DOHH2 (cell line): Measurements from ENCODE around the gene RAPGEF5.
"Not testable (repeated sequence)": the region's sequence is repeated elsewhere in the genome, so short reads cannot be mapped to it uniquely, and the experiment has no call there.

Experiments
- H3F3A ChIP-seq: fragments of 200-600 bp; sonication (generic), shearing (Covaris generic); 2 replicates; pipeline ENCODE4 v1.6.0; 2016; ENCODE audit warnings: antibody characterized with exemption, mild to moderate bottlenecking; ENCODE audit not compliant: control insufficient read depth, insufficient read depth
- H3K27ac ChIP-seq: fragments of 200-600 bp; sonication (generic); 2 replicates; pipeline ENCODE4 v1.5.1; 2014; ENCODE audit warnings: low read depth, mild to moderate bottlenecking, low read length, moderate library complexity
- H3K27me3 ChIP-seq: fragments of 200-600 bp; sonication (generic); 2 replicates; pipeline ENCODE4 v1.6.1; 2014; ENCODE audit warnings: mild to moderate bottlenecking, low read length, mixed read lengths; ENCODE audit not compliant: control insufficient read depth
- H3K36me3 ChIP-seq: fragments of 200-600 bp; sonication (generic); 2 replicates; pipeline ENCODE4 v1.6.1; 2014; ENCODE audit warnings: mild to moderate bottlenecking, low read length, moderate library complexity, mixed read lengths; ENCODE audit not compliant: control insufficient read depth
- H3K4me1 ChIP-seq: fragments of 200-600 bp; sonication (generic); 2 replicates; pipeline ENCODE4 v1.6.1; 2014; ENCODE audit warnings: mild to moderate bottlenecking, low read length, mixed read lengths; ENCODE audit not compliant: control insufficient read depth
- H3K4me2 ChIP-seq: fragments of 200-600 bp; sonication (generic); 2 replicates; pipeline ENCODE4 v1.6.0; 2014; ENCODE audit warnings: mild to moderate bottlenecking, low read length, moderate library complexity
- H3K4me3 ChIP-seq: fragments of 200-600 bp; sonication (generic); 2 replicates; pipeline ENCODE4 v1.5.1; 2014; ENCODE audit warnings: mild to moderate bottlenecking, low read length, mixed read lengths
- H3K79me2 ChIP-seq: fragments of 200-600 bp; sonication (generic); 2 replicates; pipeline ENCODE4 v1.6.1; 2014; ENCODE audit warnings: mild to moderate bottlenecking, low read length, mixed read lengths; ENCODE audit not compliant: control insufficient read depth
- H3K9me2 ChIP-seq: fragments of 200-600 bp; sonication (generic); replicated peaks from 2 replicates; pipeline ENCODE4 v1.6.1; 2014; ENCODE audit warnings: mild to moderate bottlenecking, low read length, mixed read lengths; ENCODE audit not compliant: control insufficient read depth
- H3K9me3 ChIP-seq: fragments of 200-600 bp; sonication (generic); 2 replicates; pipeline ENCODE4 v1.6.1; 2014; ENCODE audit warnings: antibody characterized with exemption, low read length, mixed read lengths; ENCODE audit not compliant: control insufficient read depth, insufficient read depth
- H4K20me1 ChIP-seq: fragments of 200-600 bp; sonication (generic); 2 replicates; pipeline ENCODE4 v1.6.0; 2014; ENCODE audit warnings: low read depth, mild to moderate bottlenecking, antibody characterized with exemption, low read length, moderate library complexity; ENCODE audit not compliant: control insufficient read depth, insufficient read depth
- EZH2phosphoT487 ChIP-seq: fragments of 200-600 bp; sonication (generic); IDR thresholded peaks from 2 replicates; pipeline ENCODE4 v1.6.1; 2017; ENCODE audit warnings: borderline replicate concordance, mild to moderate bottlenecking, antibody characterized with exemption, low read length, moderate library complexity, mixed read lengths
- TF ChIP-seq, protein P1 (sequence below): fragments of 200-600 bp; sonication (generic); IDR thresholded peaks from one replicate; pipeline ENCODE4 v1.5.1; 2014; ENCODE audit warnings: antibody characterized with exemption, mild to moderate bottlenecking, low read depth, low read length; ENCODE audit not compliant: poor library complexity, severe bottlenecking

Gene RAPGEF5

GRCh38 chr7:22083704-22084240 lies 273.2 kb downstream of the RAPGEF5 start:
- no peaks in the 10 kb centered on the region for H3K36me3 ChIP-seq
- peaks cover 5% of the 10 kb centered on the region; the same call in 1 of the 2 replicates for H3K9me3 ChIP-seq
- no peak overlapping the region for H3K27ac ChIP-seq
- peaks cover 41% of the 10 kb centered on the region for H3K27me3 ChIP-seq
- peak overlapping the region; percentile 81 for H3K4me2 ChIP-seq
- peaks cover 13% of the 10 kb centered on the region for H3K4me1 ChIP-seq
- H3K9me2 ChIP-seq = no peaks in the 10 kb centered on the region
- H3F3A ChIP-seq = no peaks in the 10 kb centered on the region
- H3K79me2 ChIP-seq = no peaks in the 10 kb centered on the region
- peak overlapping the region; percentile 77 for H3K4me3 ChIP-seq
- H4K20me1 ChIP-seq = no peaks in the 10 kb centered on the region
- TF ChIP-seq, protein P1, sequence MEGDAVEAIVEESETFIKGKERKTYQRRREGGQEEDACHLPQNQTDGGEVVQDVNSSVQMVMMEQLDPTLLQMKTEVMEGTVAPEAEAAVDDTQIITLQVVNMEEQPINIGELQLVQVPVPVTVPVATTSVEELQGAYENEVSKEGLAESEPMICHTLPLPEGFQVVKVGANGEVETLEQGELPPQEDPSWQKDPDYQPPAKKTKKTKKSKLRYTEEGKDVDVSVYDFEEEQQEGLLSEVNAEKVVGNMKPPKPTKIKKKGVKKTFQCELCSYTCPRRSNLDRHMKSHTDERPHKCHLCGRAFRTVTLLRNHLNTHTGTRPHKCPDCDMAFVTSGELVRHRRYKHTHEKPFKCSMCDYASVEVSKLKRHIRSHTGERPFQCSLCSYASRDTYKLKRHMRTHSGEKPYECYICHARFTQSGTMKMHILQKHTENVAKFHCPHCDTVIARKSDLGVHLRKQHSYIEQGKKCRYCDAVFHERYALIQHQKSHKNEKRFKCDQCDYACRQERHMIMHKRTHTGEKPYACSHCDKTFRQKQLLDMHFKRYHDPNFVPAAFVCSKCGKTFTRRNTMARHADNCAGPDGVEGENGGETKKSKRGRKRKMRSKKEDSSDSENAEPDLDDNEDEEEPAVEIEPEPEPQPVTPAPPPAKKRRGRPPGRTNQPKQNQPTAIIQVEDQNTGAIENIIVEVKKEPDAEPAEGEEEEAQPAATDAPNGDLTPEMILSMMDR = no peak
- TF ChIP-seq EZH2phosphoT487 = no peak

GRCh38 chr7:22082886-22083703 lies 273.9 kb downstream of the RAPGEF5 start:
- Histone ChIP-seq H3K9me2 (no peaks in the 10 kb centered on the region), H3K4me3 (peak overlapping the region; percentile 77)

DNA sequence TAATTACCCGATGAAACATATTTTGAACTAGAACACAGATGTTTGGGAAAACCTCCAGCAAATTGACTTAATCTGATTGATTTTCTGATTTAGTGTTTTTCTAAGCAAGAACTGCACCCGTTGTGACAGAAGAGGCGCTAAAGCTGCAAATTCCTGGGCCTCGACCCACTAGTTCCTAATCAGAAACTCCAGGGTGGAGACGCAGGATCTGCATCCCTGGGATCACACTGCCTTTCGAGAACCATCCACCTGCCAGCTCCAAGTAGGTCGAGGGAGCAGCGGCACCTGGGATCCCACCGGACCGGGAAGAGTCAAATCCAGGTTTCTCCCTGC lies 274.4 kb downstream of the RAPGEF5 start:
- H3K9me3 ChIP-seq = peaks cover 8% of the 10 kb centered on the region; the same call in 1 of the 2 replicates
- H4K20me1 ChIP-seq = no peaks in the 10 kb centered on the region
- peak overlapping the region; percentile 81 for H3K4me2 ChIP-seq
- H3K27me3 ChIP-seq = peaks cover 43% of the 10 kb centered on the region
- H3K27ac ChIP-seq = no peak overlapping the region
- no peaks in the 10 kb centered on the region for H3F3A ChIP-seq
- H3K4me1 ChIP-seq = peaks cover 13% of the 10 kb centered on the region
- no peaks in the 10 kb centered on the region for H3K36me3 ChIP-seq
- no peaks in the 10 kb centered on the region for H3K9me2 ChIP-seq
- no peaks in the 10 kb centered on the region for H3K79me2 ChIP-seq
- peak overlapping the region; percentile 77 for H3K4me3 ChIP-seq
- no peak for TF ChIP-seq EZH2phosphoT487
- TF ChIP-seq, protein P1 = no peak

More at GRCh38 chr7:22082886-22083703, 273.9 kb downstream of the RAPGEF5 start:
- Histone ChIP-seq H3K9me3 (peaks cover 8% of the 10 kb centered on the region; the same call in 1 of the 2 replicates), H3K36me3 (no peaks in the 10 kb centered on the region), H3K4me2 (peak overlapping the region; percentile 81), H3K27me3 (peaks cover 42% of the 10 kb centered on the region), H3F3A (no peaks in the 10 kb centered on the region), H3K27ac (no peak overlapping the region), H3K79me2 (no peaks in the 10 kb centered on the region), H4K20me1 (no peaks in the 10 kb centered on the region), H3K4me1 (peaks cover 13% of the 10 kb centered on the region)
- no peak for TF ChIP-seq EZH2phosphoT487
- TF ChIP-seq, protein P1 = peak; percentile 100

DNA sequence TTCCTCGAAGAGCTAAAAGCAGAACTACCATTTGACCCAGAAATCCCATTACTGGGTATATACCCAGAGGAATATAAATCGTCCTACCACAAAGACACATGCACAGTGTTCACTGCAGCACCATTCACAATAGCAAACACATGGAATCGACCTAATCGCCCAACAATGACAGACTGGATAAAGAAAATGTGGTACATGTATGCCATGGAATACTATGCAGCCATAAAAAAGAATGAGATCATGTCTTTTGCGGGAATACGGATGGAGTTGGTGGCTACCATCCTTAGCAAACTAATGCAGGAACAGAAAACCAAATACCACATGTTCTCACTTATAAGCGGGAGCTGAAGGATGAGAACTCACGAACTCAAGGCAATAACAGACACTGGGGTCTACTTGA lies 276.7 kb downstream of the RAPGEF5 start:
- not testable (repeated sequence) for H3K4me2 ChIP-seq, H4K20me1 ChIP-seq, H3K4me3 ChIP-seq, H3K9me2 ChIP-seq, H3K79me2 ChIP-seq, H3K27ac ChIP-seq, H3K9me3 ChIP-seq, H3F3A ChIP-seq, H3K36me3 ChIP-seq
- Histone ChIP-seq H3K4me1 (peaks cover 13% of the 10 kb centered on the region), H3K27me3 (peaks cover 56% of the 10 kb centered on the region)

- H3K79me2 ChIP-seq, H3K4me3 ChIP-seq, H4K20me1 ChIP-seq, H3K36me3 ChIP-seq, H3K9me2 ChIP-seq, H3K27ac ChIP-seq, H3F3A ChIP-seq, H3K9me3 ChIP-seq, H3K4me2 ChIP-seq: not testable (repeated sequence)
- peaks cover 57% of the 10 kb centered on the region for H3K27me3 ChIP-seq
- peaks cover 12% of the 10 kb centered on the region for H3K4me1 ChIP-seq
Measured at GRCh38 chr7:22078872-22079271, 278.1 kb downstream of the RAPGEF5 start.
